GM18520 (cell line): ENCODE results near the gene CUX1.

Experiments used
- ATAC-seq: cut with Tn5 transposase; IDR thresholded peaks from one replicate; pipeline ENCODE4 v1.9.1; 2021; ENCODE audit not compliant: unreplicated experiment

Gene CUX1

GRCh38 chr7:102254521-102254920 lies 437.1 kb downstream of the CUX1 start:
- no peak for ATAC-seq

- ATAC-seq = no peak
Measured at GRCh38 chr7:102255501-102255900, 438.1 kb downstream of the CUX1 start.

- ATAC-seq = no peak
Measured at GRCh38 chr7:102255916-102256315, 438.5 kb downstream of the CUX1 start.

GRCh38 chr7:102258073-102258748 lies 440.8 kb downstream of the CUX1 start:
- ATAC-seq = no peak

GRCh38 chr7:102258749-102259107 lies 441.3 kb downstream of the CUX1 start:
- no peak for ATAC-seq

GRCh38 chr7:102260856-102261255 lies 443.4 kb downstream of the CUX1 start:
- no peak for ATAC-seq

GRCh38 chr7:102261451-102261850 lies 444.0 kb downstream of the CUX1 start:
- ATAC-seq = no peak

- ATAC-seq = no peak
Measured at GRCh38 chr7:102262546-102262945, 445.1 kb downstream of the CUX1 start.

- no peak for ATAC-seq
Measured at GRCh38 chr7:102264367-102264891, 447.0 kb downstream of the CUX1 start.

GRCh38 chr7:102266541-102266940 lies 449.1 kb downstream of the CUX1 start:
- ATAC-seq = no peak

GRCh38 chr7:102268635-102269034 lies 451.2 kb downstream of the CUX1 start:
- ATAC-seq = no peak

- no peak for ATAC-seq
Measured at GRCh38 chr7:102270178-102270887, 452.9 kb downstream of the CUX1 start.

- no peak for ATAC-seq
Measured at GRCh38 chr7:102271158-102271798, 453.9 kb downstream of the CUX1 start.

GRCh38 chr7:102272075-102272916 lies 454.9 kb downstream of the CUX1 start:
- ATAC-seq = no peak

- ATAC-seq = no peak
Measured at GRCh38 chr7:102272917-102273748, 455.7 kb downstream of the CUX1 start.

- ATAC-seq = no peak
Measured at GRCh38 chr7:102273749-102274712, 456.6 kb downstream of the CUX1 start.

GRCh38 chr7:102275123-102275703 lies 457.8 kb downstream of the CUX1 start:
- ATAC-seq = no peak

GRCh38 chr7:102277901-102278300 lies 460.5 kb downstream of the CUX1 start:
- ATAC-seq = no peak
